ENCODE results near the gene CUL4A.
"Not testable (repeated sequence)": the region's sequence is repeated elsewhere in the genome, so short reads cannot be mapped to it uniquely, and the experiment has no call there.

Gene CUL4A

DNA sequence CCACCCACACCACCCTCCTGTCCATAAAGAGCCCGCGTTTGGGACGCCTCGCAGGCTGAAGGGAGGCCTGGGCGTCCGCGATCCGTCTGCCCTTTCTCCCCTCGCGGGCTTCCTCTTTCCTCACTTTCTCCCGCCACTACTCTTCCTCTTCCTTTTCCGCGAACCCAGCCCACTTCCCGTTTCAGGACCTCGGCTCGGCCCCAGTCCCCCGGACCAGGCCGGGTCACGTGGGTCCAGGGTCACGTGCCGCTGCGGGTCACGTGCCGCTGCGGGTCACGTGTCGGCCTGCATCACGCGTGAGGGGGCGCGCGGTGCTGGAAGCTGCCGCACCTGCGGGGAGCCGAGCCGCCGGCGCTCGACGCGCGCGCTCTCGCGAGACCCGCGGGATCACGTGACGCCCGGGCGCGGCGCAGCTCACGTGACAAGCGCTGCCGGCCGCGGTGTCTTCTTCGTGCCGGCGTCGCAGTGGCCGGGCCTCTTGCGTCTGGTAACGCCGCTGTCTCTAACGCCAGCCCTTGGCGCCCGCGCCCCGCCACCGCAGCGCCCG is 87.5 kb downstream of the CUL4A start, which contains the start of gene LAMP1:
TSS of gene LAMP1 (plus strand) at position 417 of the 547 bp plus-strand sequence. CDS start 196 bp downstream, outside the sequence.
- no peak for FAIRE-seq

GRCh38 chr13:113297370-113298042 is 88.1 kb downstream of the CUL4A start:
- no peak for FAIRE-seq

GRCh38 chr13:113298043-113298945 is 88.9 kb downstream of the CUL4A start:
- no peak for FAIRE-seq

DNA sequence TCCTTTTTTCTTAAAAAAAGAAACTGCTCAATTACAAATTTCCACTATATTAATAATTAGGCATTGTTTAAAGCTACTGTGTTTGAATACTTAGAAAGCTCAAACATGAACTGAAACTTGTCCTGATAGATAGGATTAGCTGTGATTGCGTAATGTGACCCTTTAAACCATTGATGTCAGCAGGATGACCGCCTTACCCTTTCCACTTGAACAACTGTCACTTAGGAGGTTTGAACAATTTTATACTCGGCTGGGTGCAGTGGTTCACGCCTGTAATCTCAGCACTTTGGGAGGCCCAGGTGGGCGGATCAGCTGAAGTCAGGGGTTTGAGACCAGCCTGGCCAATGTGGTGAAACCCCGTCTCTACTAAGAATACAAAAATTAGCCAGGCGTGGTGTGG is 90.5 kb downstream of the CUL4A start:
- FAIRE-seq = no peak

DNA sequence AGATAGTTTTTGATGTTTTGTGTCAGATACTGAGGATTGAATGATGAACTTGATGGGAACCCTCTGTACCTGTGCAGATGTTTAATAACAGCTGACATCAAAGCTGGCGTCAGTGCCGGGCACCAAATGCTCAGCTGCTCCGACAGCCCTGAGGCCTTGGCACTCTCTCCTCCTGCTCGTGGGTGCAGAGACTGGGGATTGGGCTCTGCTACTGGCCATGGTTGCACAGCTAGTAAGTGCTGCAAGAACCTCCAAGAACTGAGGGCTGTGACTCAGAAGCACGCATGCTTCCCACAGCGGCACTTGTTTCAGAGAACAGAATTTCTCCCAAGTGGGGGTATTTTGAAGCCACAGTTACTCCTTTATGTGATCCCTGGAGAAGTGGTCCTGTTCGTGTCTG is 93.6 kb downstream of the CUL4A start:
- no peak for FAIRE-seq

- no peak for FAIRE-seq
Observed at GRCh38 chr13:113304121-113304520, 94.7 kb downstream of the CUL4A start.

GRCh38 chr13:113305208-113305607 is 95.8 kb downstream of the CUL4A start:
- no peak for FAIRE-seq

DNA sequence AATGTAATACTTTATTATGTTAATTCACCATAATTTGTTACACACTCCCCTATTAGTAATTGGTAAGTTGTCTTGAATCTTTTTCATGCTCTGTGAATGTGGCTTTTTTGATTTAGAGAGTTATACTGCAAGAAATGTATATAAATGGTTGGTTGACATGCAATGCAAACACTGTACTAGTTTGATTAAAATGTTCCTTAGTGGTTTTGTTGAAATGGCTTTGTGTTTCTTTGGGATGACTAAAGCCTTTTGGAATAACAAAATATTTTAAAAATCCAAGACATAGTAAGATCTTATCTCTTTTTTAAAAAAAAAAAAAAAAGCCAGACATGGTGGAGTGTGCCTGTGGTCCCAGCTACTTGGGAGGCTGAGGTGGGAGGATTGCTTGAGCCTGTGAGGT is 98.1 kb downstream of the CUL4A start:
- FAIRE-seq = no peak

DNA sequence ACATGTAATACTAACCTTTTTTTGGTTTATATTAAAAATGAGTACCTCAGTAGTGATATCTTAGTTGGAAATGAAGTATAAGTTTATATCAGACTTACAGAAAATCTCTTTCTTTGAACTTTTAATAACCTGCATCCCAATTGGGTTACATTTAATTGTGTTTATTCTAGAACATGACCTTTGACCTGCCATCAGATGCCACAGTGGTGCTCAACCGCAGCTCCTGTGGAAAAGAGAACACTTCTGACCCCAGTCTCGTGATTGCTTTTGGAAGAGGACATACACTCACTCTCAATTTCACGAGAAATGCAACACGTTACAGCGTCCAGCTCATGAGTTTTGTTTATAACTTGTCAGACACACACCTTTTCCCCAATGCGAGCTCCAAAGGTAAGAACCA is 100.1 kb downstream of the CUL4A start:
- no peak for FAIRE-seq

DNA sequence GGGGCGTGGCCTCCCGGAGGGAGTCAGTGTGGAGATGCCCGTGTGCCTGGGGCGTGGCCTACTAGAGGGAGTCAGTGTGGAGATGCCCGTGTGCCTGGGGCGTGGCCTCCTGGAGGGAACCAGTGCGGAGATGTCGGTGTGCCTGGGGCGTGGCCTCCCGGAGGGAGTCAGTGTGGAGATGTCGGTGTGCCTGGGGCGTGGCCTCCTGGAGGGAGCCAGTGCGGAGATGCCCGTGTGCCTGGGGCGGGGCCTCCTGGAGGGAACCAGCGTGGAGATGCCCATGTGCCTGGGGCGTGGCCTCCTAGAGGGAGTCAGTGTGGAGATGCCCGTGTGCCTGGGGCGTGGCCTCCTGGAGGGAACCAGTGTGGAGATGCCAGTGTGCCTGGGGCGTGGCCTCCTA is 104.7 kb downstream of the CUL4A start:
- not testable (repeated sequence) for FAIRE-seq

GRCh38 chr13:113314895-113315470 is 105.6 kb downstream of the CUL4A start:
- FAIRE-seq = not testable (repeated sequence)

DNA sequence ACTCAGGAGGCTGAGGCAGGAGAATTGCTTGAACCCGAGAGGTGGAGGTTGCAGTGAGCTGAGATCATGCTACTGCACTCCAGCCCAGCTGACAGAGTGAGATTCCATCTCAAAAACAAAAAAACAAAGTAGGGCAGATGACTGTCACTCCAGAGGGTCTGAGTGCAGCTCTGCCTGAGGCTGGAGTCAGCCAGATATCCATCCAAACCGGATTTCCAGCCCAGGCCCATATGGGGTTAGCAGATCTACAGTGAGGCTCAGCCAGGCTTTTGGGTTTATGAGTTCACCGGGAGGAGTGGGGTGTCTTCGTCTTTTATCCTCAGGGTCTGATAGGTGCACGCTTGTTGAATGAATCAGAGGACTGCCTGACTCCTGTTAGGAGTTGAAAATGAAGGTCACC is 106.6 kb downstream of the CUL4A start:
- no peak for FAIRE-seq
